Measurements from ENCODE around the gene CHRNA5. TPM values are rescaled to one million over a fixed set of nuclear protein-coding genes. Genes with fewer than 3 reads are reported as not detected.

Gene CHRNA5
- total and polyA plus RNA-seq, 12 donors, result 0.49 to 3.9 (median 2.3) TPM

DNA sequence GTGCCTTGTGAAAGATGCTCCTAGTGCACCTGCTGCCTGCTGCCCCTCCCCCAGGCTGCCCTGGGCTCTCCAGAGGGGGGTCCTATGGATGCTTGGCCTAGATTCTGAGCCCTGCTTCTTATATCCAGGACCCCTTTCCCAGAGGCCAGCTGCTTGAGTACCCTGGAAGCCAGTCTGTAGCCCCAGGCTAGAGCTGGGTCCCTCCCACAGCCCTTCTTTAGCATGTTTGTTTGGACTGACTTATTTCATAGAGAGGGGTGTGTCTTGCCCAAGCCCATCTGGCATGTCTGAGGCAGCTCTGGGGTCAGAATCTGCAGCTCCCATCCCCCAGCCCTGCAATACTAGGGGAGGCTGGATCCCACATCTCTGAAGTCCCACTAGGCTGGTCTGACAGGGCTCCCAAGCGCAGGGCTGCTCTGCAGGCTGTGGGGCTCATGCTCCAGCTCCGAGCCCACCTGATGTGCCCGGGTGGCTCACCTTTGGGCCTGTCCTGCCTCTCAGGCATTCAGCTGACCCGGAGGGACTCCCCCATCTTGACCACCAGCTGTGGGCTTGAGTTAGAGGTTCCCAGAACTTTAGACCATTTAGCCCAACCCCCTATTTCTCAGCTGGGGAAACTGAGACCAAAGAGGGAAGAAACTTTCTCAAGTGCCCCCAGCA, 72.6 kb downstream of the CHRNA5 start:
- no peak for ATAC-seq
- WGBS, 2 donors, result 74 to 77% methylated on average over 4 of the region's 4 CpGs
- intact Hi-C loops (cut with DNase I), result loop anchor here in 8 of 10 donors (2.0 to 10.0 kb wide), 6 partner anchors 57 to 547 kb away; no protein-coding TSS in a partner anchor
- DNase-seq, result no peak
- peaks cover 8 to 20% (median 12%) of the 10 kb centered on the region in 9 donors for H3K4me1 ChIP-seq
- H3K27ac ChIP-seq, result no peak overlapping the region
- no peaks in the 10 kb centered on the region for H3K36me3 ChIP-seq
- H3K4me3 ChIP-seq, result no peak overlapping the region
- peaks cover 5 to 37% (median 24%) of the 10 kb centered on the region in 7 donors for H3K27me3 ChIP-seq
- H3K9me3 ChIP-seq, result peaks cover 0 to 13% (median 0%) of the 10 kb centered on the region in 11 donors
- TF ChIP-seq, protein P1, sequence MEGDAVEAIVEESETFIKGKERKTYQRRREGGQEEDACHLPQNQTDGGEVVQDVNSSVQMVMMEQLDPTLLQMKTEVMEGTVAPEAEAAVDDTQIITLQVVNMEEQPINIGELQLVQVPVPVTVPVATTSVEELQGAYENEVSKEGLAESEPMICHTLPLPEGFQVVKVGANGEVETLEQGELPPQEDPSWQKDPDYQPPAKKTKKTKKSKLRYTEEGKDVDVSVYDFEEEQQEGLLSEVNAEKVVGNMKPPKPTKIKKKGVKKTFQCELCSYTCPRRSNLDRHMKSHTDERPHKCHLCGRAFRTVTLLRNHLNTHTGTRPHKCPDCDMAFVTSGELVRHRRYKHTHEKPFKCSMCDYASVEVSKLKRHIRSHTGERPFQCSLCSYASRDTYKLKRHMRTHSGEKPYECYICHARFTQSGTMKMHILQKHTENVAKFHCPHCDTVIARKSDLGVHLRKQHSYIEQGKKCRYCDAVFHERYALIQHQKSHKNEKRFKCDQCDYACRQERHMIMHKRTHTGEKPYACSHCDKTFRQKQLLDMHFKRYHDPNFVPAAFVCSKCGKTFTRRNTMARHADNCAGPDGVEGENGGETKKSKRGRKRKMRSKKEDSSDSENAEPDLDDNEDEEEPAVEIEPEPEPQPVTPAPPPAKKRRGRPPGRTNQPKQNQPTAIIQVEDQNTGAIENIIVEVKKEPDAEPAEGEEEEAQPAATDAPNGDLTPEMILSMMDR (IDR thresholded peaks at IDR 0.05), result no peak

DNA sequence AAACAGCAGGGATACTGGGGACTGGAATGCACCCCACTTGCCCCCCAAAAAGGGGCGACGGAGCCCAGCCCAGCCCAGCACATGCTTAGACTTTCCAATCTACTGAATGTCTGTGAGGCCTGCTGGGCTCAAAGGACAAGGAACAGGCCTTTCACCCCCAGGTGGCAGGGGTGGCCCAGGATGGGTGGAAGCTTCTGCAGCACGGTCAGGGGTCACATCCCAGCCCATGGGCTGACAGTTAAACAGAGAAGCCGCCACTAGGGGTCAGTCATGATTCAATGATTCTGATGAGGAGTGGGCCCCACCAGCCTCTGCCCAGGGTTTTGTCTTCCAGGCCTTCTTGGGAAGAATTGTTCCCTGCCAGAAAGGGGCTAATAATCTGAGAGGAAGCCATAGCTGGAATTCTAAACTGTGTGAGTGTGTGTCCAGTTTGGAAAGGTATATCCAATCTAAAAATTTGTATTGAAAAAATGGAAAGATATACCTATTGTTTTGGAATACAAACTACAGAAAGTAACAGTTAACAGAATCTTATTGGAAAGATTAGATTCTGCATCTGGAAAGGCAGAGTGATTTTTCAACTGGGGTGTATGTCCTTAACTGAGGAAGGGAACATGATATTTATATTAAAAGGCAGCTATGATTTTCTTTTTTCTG, 73.5 kb downstream of the CHRNA5 start:
- Histone ChIP-seq H3K4me1 (peaks cover 8 to 20% (median 12%) of the 10 kb centered on the region in 9 donors), H3K9me3 (peaks cover 0 to 5% (median 0%) of the 10 kb centered on the region in 11 donors), H3K27me3 (peaks cover 5 to 37% (median 24%) of the 10 kb centered on the region in 7 donors), H3K4me3 (no peak overlapping the region), H3K27ac (no peak overlapping the region), H3K36me3 (no peaks in the 10 kb centered on the region)
- peak; percentile 35 to 75 (median 66) for ATAC-seq
- peak in 1 of 2 donors; percentile 49 for DNase-seq
- WGBS, 2 donors, result 41 to 44% methylated on average over 4 of the region's 4 CpGs
- intact Hi-C loops (cut with DNase I), result loop anchor here in 8 of 10 donors (2.0 to 10.0 kb wide), 6 partner anchors 56 to 546 kb away; no protein-coding TSS in a partner anchor
- TF ChIP-seq, protein P1 (IDR thresholded peaks at IDR 0.05), result peak; percentile 32 to 74 (median 67)

DNA sequence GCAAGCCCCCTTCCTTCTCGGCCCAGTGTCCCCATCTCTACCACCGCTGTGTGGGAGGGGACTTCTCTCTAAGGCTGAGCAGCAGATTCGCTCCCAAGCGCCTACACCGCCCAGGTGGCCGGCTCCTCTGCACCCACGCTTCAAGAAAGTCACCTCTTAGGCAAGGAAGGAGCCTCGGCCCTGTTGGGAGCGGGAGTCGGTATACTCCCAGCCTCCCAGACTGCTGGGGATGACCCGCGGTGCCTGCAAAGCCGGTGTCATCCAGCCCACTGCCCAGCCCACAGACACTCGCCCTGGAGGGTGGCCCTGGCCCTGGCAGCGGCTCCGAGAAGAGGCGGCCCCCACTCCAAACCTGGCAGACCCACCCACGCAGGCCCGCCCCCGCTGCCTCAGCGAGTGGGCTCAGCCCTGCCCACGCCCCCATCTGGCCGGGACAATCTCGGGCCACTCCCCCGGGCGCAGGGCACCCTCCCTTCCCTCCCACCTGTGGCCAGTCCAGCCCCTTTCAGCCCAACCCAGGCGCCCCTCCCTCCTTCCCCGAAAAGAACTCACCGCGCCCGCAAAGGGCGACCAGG, 75.3 kb downstream of the CHRNA5 start:
- Histone ChIP-seq H3K9me3 (no peaks in the 10 kb centered on the region), H3K4me1 (peaks cover 8 to 20% (median 12%) of the 10 kb centered on the region in 9 donors), H3K4me3 (peak overlapping the region; percentile 12 to 50 (median 44)), H3K36me3 (no peaks in the 10 kb centered on the region), H3K27me3 (peaks cover 5 to 37% (median 24%) of the 10 kb centered on the region in 7 donors), H3K27ac (no peak overlapping the region)
- TF ChIP-seq, protein P1 (IDR thresholded peaks at IDR 0.05), result no peak
- ATAC-seq (peak in 5 of 8 donors; percentile 9 to 60 (median 19)), DNase-seq (no peak)
- 18 to 21% methylated on average over 26 to 32 of the region's 32 CpGs for WGBS, 2 donors
- intact Hi-C loops (cut with DNase I), result loop anchor here in 1 of 10 donors (5.0 kb wide), 1 partner anchor 67 kb away; no protein-coding TSS in a partner anchor

DNA sequence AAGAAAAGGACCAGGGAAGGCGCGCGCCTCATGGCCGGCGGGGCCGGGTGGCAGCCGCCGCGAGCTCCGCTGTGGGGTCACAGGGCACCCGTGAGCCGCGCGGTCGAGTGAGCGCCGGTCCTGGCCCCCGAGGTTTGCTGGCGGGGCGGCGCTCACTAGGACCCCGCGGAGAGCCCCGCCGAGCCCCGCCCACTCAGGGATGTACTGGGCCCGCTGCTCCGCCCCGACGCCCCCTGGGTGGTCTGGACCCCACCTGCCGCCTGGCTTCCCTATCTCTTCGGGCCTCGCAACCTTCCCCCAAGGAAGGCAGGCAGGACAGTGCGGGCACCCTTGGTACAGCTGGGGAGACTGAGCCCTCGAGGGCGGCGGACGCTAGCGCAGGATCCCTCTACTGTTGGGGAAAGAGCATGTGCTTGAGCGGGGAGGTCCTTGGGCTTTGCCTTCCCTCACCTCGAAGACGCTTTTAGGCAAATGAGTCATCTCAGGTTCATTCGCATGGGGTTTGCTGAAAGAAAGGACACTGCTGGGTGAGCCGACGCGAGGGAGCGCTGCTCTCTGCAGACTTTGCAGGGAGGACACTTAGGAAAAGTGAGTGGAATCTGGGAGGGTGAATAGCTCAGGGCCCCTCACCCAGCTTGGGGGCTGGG, 75.9 kb downstream of the CHRNA5 start, which contains the start of gene CHRNB4:
TSS of gene CHRNB4 (minus strand) at position 109 of the 647 bp plus-strand sequence. CDS start at position 32, 77 bp downstream.
- no peaks in the 10 kb centered on the region for H3K9me3 ChIP-seq
- 8 to 12% methylated on average over 47 of the region's 47 CpGs for WGBS, 2 donors
- TF ChIP-seq, protein P1 (IDR thresholded peaks at IDR 0.05), result no peak
- peak in 5 of 8 donors; percentile 47 to 73 (median 51) for ATAC-seq
- H3K4me1 ChIP-seq, result peaks cover 8 to 20% (median 12%) of the 10 kb centered on the region in 9 donors
- H3K4me3 ChIP-seq, result peak within 1 kb of the TSS; percentile 12 to 50 (median 44)
- no peaks in the 10 kb centered on the region for H3K36me3 ChIP-seq
- no peak for DNase-seq
- H3K27ac ChIP-seq, result no peak within 1 kb of the TSS
- peaks cover 5 to 37% (median 24%) of the 10 kb centered on the region in 7 donors for H3K27me3 ChIP-seq
- intact Hi-C loops (cut with DNase I), result loop anchor here in 1 of 10 donors (5.0 kb wide), 1 partner anchor 66 kb away; no protein-coding TSS in a partner anchor
